GM18498 (cell line): ENCODE measurements around the gene SH2D6.
"Not testable (repeated sequence)": the region's sequence is repeated elsewhere in the genome, so short reads cannot be mapped to it uniquely, and the experiment has no call there.

Experiments used
- ATAC-seq: cut with Tn5 transposase; IDR thresholded peaks from one replicate; pipeline ENCODE4 v1.9.1; 2021; ENCODE audit warnings: mild to moderate bottlenecking, moderate library complexity; ENCODE audit not compliant: unreplicated experiment

Gene SH2D6

GRCh38 chr2:85459771-85460170 lies 41.3 kb downstream of the SH2D6 start:
- no peak for ATAC-seq

GRCh38 chr2:85462322-85462721 lies 43.8 kb downstream of the SH2D6 start:
- no peak for ATAC-seq

GRCh38 chr2:85468096-85468703 lies 49.7 kb downstream of the SH2D6 start:
- ATAC-seq: no peak

GRCh38 chr2:85468704-85469349 lies 50.3 kb downstream of the SH2D6 start:
- no peak for ATAC-seq

- ATAC-seq: no peak
Measured at GRCh38 chr2:85470850-85471800, 52.6 kb downstream of the SH2D6 start.

- no peak for ATAC-seq
Measured at GRCh38 chr2:85472261-85472660, 53.7 kb downstream of the SH2D6 start.

GRCh38 chr2:85475799-85476490 lies 57.4 kb downstream of the SH2D6 start:
- ATAC-seq: no peak

- no peak for ATAC-seq
Measured at GRCh38 chr2:85476624-85477023, 58.1 kb downstream of the SH2D6 start.

- ATAC-seq: no peak
Measured at GRCh38 chr2:85477884-85478283, 59.4 kb downstream of the SH2D6 start.

GRCh38 chr2:85481818-85482777 lies 63.6 kb downstream of the SH2D6 start:
- ATAC-seq: no peak

- ATAC-seq: not testable (repeated sequence)
Measured at GRCh38 chr2:85484615-85485014, 66.1 kb downstream of the SH2D6 start.

- no peak for ATAC-seq
Measured at GRCh38 chr2:85485815-85486214, 67.3 kb downstream of the SH2D6 start.
